Adipose tissue (tissue), 3 donors: ENCODE results near the gene KLRC1. TPM values are rescaled to one million over a fixed set of nuclear protein-coding genes. Genes with fewer than 3 reads are reported as not detected.
"Not testable (repeated sequence)": the region's sequence is repeated elsewhere in the genome, so short reads cannot be mapped to it uniquely, and the experiment has no call there.

Experiments used
- H3K27ac ChIP-seq: one replicate; pipeline ENCODE4 v1.5.1; 2013; ENCODE audit warnings: low read depth, low read length
- WGBS, 3 donors: extraction: QIAGEN DNeasy Blood & Tissue Kit; methylation state at CpG; one replicate each; pipeline ENCODE4 v1.1.7; 2013; 5-methylcytosine and 5-hydroxymethylcytosine counted together
- polyA plus RNA-seq, 3 donors: library from polyadenylated mRNA; stranded (reverse); fragments of 200-250 nt; gene quantifications; one replicate each; pipeline ENCODE4 v1.2.3, GENCODE V29; 2013
- donor health status: healthy with polysubstance abuse.
- donor health status: Bipolar disorder and iron deficiency.
- donor health status: healthy.

KLRC1 gene
- under 1 TPM in 2 of 3 donors, not detected in 1; 0.12 to 0.79 TPM for polyA plus RNA-seq

DNA sequence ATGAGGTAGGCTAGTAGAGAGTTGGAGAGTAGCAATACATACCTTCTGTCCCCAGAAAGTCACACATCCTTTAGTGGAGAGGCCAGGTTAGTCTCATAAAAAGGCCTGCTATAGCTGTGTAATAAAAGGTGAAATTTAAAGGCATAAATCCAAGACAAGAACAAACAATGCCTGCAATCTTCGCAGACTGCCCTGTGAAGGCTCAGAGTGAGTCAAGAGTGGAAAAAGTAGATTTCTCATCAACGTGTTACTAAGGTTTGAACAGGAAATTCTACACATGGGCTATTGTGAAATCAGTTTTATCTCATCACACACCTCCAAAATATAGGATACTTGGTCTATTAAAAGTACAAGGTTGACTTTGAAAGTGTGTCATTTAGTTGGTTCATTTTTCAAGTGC is at the start of gene KLRC1:
TSS of gene KLRC1 (minus strand) at position 222 of the 400 bp plus-strand sequence. CDS start 2,221 bp downstream, outside the sequence.
- 40 to 56% (median 49%) methylated on average over 2 of the region's 2 CpGs for WGBS, 3 donors
- H3K27ac ChIP-seq, result no peak within 1 kb of the TSS

GRCh38 chr12:10501030-10501429 is 47.9 kb upstream of the KLRC1 start:
- no peak overlapping the region for H3K27ac ChIP-seq
- 47 to 58% (median 53%) methylated on average over 3 of the region's 3 CpGs for WGBS, 3 donors

GRCh38 chr12:10498042-10498441 is 44.9 kb upstream of the KLRC1 start:
- 28 to 39% (median 28%) methylated on average over 1 of the region's 1 CpG for WGBS, 3 donors
- no peak overlapping the region for H3K27ac ChIP-seq

- 29 to 65% (median 61%) methylated on average over 2 of the region's 2 CpGs for WGBS, 3 donors
- no peak overlapping the region for H3K27ac ChIP-seq
Observed at GRCh38 chr12:10497602-10498001, 44.4 kb upstream of the KLRC1 start.

DNA sequence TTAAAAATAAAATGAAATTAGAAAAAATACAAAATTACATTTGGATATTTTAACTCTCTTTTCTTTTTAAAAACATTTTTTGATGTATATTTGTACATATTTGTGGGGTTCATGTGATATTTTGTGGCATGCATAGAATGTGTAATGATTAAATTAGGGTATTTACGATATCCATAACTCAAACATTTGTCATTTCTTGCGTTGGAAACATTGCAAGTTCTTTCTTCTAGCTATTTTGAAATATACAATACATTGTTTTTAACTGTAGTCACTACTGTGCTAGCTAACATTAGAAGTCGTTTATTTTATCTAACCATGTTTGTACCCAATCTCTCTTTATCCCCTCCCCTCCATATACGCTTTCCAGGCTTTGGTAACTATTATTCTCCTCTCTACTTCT is 38.6 kb upstream of the KLRC1 start:
- no peak overlapping the region for H3K27ac ChIP-seq
- 68 to 84% (median 82%) methylated on average over 4 of the region's 4 CpGs for WGBS, 3 donors

DNA sequence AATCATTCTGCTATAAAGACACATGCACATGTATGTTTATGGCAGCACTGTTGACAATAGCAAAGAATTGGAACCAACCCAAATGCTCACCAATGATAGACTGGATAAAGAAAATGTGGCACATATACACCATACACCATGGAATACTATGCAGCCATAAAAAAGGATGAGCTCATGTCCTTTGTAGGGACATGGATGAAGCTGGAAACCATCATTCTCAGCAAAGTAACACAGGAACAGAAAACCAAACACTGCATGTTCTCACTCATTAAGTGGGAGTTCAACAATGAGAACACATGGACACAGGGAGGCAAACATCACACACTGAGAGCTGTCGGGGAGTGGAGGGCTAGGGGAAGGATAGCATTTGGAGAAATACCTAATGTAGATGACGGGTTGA is 34.2 kb upstream of the KLRC1 start:
- WGBS, 3 donors, result 83 to 93% (median 89%) methylated on average over 2 of the region's 2 CpGs

GRCh38 chr12:10481901-10482300 is 28.7 kb upstream of the KLRC1 start:
- WGBS, 3 donors, result 38 to 71% (median 52%) methylated on average over 2 of the region's 2 CpGs

More for the DNA sequence above, 34.2 kb upstream of the KLRC1 start:
- not testable (repeated sequence) for H3K27ac ChIP-seq

DNA sequence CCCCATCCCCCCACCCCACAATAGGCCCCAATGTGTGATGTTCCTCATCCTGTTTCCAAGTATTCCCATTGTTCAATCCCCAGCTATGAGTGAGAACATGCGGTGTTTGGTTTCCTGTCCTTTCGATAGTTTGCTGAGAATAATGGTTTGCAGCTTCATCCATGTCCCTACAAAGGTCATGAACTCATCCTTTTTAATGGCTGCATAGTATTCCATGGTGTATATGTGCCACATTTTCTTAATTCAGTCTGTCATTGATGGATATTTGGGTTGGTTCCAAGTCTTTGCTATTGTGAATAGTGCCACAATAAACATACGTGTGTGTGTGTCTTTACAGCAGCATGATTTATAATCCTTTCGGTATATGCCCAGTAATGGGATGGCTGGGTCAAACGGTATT is 19.6 kb upstream of the KLRC1 start:
- WGBS, 3 donors, result 87 to 90% (median 88%) methylated on average over 5 of the region's 5 CpGs
- not testable (repeated sequence) for H3K27ac ChIP-seq

More at GRCh38 chr12:10481901-10482300, 28.7 kb upstream of the KLRC1 start:
- not testable (repeated sequence) for H3K27ac ChIP-seq

DNA sequence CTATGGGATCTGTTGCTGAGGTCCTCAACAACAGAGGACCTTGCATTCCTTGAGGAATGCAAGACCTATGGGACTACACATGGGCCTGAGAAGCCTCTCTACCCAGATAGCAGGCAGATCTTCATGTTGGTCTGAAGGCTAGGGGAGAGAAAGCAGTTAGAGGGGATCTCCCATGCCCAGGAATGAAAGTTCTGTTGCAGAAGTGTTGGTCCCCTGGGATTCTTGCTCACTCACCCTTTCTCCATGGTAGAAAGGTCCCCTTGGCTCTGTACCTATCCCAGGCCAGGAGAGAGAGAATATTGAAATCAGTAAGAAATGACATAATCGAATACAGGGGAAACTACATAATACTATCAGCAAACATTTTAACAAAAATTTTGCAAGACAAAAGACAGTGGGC is 16.5 kb upstream of the KLRC1 start:
- no peak overlapping the region for H3K27ac ChIP-seq
- 83 to 93% (median 86%) methylated on average over 1 of the region's 1 CpG for WGBS, 3 donors

DNA sequence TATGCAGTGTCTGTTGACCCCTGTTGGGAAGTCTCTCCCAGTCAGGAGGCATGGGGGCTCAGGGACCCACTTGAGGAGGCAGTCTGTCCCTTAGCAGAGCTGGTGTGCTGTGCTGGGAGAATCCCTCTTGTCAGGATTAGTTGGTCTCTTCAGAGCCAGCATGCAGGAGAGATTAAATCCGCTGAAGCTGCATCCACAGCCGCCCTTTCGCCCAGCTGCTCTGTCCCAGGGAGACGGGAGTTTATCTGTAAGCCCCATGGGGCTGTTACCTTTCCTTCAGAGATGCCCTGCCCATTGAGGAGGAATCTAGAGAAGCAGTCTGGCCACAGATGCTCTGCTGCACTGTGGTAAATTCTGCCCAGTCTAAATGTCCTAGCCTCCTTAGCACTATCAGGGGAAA is 13.1 kb upstream of the KLRC1 start:
- no peak overlapping the region for H3K27ac ChIP-seq
- WGBS, 3 donors, result 82 to 90% (median 89%) methylated on average over 4 of the region's 4 CpGs

DNA sequence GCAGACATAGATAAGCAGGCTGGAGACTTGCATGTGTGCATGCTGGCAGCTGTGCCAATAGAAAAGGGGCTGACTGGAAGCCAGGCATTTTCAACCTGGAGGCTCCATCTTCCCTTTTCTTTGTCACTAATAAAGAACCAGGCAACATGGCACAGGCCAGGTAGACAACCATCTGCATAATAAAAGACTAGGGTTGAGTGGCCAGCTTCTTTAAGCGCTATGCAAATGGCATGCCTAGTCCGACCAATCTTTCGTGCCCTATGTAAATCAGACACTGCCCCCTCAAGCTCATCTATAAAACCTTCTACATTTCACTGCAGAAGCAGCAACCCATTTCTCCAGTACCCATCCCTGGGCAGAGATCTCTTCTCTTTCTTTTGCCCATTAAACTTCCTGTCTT is 4.6 kb upstream of the KLRC1 start:
- no peak overlapping the region for H3K27ac ChIP-seq
- 83 to 94% (median 93%) methylated on average over 3 of the region's 3 CpGs for WGBS, 3 donors

GRCh38 chr12:10456856-10457255 is 3.7 kb upstream of the KLRC1 start:
- 76 to 92% (median 91%) methylated on average over 2 of the region's 2 CpGs for WGBS, 3 donors
- no peak overlapping the region for H3K27ac ChIP-seq

DNA sequence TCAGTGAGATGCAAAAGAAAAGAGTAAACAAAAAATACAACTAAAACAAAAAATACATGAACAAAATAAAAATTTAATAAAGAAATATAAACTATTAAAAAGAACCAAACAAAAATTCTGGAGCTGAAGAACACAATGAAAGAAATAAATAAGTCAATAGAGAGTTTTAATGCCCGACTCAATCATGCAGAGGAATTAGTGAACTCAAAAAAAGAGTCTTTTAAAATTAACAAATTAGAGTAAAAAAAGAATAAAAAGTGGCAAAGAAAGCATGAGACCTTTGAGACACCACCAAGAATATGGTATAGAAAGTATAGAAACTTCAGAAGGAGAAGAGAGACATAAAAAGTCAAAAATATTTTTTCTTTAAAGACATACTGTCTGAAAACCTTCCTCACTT is 2.6 kb upstream of the KLRC1 start:
- H3K27ac ChIP-seq, result no peak overlapping the region
- whole genome bisulfite sequencing, 3 donors, result 86 to 95% (median 89%) methylated on average over 1 of the region's 1 CpG

DNA sequence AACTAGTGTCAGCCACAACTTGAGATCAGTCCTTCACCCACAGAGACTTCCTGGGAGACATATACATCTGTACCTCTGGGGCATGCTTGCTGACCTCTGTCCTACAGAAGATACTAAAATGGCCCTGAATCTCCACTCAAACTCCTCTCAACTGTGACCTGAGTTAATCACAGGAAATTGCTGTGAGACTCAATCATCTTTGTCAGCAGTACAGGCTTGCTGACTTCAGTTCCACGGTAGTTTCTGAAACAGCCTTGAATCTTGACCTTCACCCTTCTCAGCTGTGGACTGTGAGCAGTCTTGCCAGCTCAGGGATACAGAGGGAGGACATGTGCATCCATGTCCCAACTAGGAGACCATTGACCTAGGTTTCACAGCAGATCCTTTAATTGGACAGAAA is 1.4 kb upstream of the KLRC1 start:
- 45 to 60% (median 59%) methylated on average over 1 of the region's 1 CpG for WGBS, 3 donors
- H3K27ac ChIP-seq, result no peak overlapping the region

- WGBS, 3 donors, result 90 to 94% (median 93%) methylated on average over 4 of the region's 4 CpGs
- H3K27ac ChIP-seq, result no peak overlapping the region
Observed at GRCh38 chr12:10448236-10448635, 4.9 kb downstream of the KLRC1 start.

- 76 to 79% (median 79%) methylated on average over 5 of the region's 5 CpGs for WGBS, 3 donors
- not testable (repeated sequence) for H3K27ac ChIP-seq
Observed at GRCh38 chr12:10446052-10446451, 7.1 kb downstream of the KLRC1 start.

- WGBS, 3 donors, result 89 to 92% (median 91%) methylated on average over 8 of the region's 8 CpGs
- H3K27ac ChIP-seq, result not testable (repeated sequence)
Observed at GRCh38 chr12:10441144-10441543, 12.0 kb downstream of the KLRC1 start.

DNA sequence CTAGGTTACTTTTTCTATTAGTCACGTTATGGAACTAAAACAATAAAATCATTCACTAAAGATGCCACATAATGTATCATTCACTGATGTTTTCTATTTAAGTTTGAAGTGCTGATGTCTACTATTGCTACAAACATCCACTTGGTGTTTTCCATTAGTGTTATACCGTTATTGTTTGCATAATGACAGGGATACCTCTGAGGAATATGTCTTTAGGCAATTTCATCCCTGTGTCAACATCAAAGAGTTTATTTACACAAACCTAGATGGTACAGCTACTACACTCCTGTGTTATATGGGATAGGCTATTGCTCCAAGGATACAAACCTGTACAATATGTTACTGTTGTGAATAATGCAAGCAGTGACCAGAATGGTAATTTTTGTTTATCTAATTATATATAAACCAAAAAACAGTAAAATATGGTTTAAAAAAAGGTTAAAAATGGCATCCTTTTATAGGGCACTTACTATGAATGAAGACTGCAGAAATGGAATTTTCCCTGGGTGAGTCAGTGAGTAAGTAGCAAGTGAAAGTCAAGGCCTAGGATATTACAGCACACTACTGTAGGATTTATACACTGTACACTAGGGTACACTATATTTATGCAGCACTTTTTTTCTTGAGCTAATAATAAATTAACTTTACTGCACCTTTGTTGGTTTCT is 13.4 kb downstream of the KLRC1 start:
- WGBS, 3 donors, result 64 to 75% (median 65%) methylated on average over 1 to 2 of the region's 2 CpGs

GRCh38 chr12:10437601-10438000 is 15.6 kb downstream of the KLRC1 start:
- 33 to 40% (median 40%) methylated on average over 1 of the region's 2 CpGs for WGBS, 3 donors

More for the DNA sequence above, 13.4 kb downstream of the KLRC1 start:
- not testable (repeated sequence) for H3K27ac ChIP-seq

DNA sequence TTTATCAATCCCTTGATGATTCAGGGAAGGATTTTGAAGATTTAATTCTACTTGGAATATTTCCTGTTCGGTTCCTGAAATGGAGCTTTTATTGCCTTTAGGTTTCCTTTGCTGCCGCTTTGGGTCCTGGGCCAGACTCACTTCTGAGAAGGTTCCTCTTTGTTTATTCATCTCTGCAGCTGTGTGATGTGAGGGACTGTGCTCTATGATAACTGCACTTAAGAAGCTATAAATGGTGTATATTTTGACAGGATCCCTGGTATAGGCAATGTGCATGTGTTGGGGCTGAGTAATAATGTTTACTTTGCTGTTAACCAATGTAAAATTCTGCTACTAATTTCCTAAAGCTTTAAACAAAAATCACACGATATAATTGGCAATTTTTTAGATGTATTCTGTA is 17.4 kb downstream of the KLRC1 start, which contains the start of gene KLRC2:
TSS of gene KLRC2 (minus strand) at position 195 of the 400 bp plus-strand sequence. CDS start at position 171, 24 bp downstream.
- WGBS, 3 donors, result 23 to 44% (median 37%) methylated on average over 3 of the region's 3 CpGs
- H3K27ac ChIP-seq, result not testable (repeated sequence)

More at GRCh38 chr12:10437601-10438000, 15.6 kb downstream of the KLRC1 start:
- not testable (repeated sequence) for H3K27ac ChIP-seq
